HG03159 (cell line): ENCODE data around the gene TYW3.

Source experiments
- ATAC-seq: cut with Tn5 transposase; IDR thresholded peaks from one replicate; pipeline ENCODE4 v1.9.1; 2021; ENCODE audit warnings: mild to moderate bottlenecking, moderate library complexity; ENCODE audit not compliant: unreplicated experiment

The TYW3 gene

DNA sequence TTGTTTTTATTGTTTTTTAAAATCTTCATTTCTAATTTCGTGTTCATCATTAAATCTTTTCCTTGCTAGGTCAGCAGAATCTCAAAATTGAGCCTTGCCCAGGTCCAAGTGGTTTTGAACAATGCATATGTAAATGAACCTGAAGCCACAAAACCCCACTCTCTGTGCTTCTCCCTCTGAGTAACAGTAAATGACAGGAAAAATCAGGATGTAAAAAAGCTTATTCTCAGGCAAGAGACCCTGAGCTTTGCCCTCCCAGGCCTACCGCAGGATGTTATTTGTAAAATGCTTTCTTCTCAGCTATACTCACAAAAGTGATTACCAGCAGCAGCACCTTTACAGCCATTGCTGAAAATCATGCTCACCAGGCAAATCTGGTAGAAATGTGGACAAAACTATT lies 47.6 kb downstream of the TYW3 start:
- ATAC-seq, result no peak

- ATAC-seq, result no peak
Measured at GRCh38 chr1:74785944-74786343, 53.0 kb downstream of the TYW3 start.

- ATAC-seq, result no peak
Measured at GRCh38 chr1:74790453-74790852, 57.5 kb downstream of the TYW3 start.

DNA sequence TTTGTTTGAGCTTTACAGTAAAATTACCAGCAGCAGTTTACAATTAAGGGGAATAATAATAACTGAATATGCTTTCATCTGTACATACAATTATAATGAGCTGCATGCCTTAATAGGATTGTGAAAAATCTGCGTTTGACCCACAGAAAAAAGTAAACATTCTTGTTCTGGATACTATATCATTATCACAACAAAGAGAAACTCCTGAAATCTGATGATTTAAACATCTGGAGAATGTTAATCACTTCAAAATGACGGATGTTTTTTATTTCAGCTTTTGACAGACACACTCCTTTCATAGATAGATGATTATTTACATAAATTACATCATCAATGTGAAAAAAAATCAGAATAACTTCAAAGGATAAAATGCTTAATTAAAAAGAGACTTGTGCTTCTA lies 58.5 kb downstream of the TYW3 start:
- ATAC-seq, result no peak

GRCh38 chr1:74799119-74799657 lies 66.2 kb downstream of the TYW3 start:
- no peak for ATAC-seq

DNA sequence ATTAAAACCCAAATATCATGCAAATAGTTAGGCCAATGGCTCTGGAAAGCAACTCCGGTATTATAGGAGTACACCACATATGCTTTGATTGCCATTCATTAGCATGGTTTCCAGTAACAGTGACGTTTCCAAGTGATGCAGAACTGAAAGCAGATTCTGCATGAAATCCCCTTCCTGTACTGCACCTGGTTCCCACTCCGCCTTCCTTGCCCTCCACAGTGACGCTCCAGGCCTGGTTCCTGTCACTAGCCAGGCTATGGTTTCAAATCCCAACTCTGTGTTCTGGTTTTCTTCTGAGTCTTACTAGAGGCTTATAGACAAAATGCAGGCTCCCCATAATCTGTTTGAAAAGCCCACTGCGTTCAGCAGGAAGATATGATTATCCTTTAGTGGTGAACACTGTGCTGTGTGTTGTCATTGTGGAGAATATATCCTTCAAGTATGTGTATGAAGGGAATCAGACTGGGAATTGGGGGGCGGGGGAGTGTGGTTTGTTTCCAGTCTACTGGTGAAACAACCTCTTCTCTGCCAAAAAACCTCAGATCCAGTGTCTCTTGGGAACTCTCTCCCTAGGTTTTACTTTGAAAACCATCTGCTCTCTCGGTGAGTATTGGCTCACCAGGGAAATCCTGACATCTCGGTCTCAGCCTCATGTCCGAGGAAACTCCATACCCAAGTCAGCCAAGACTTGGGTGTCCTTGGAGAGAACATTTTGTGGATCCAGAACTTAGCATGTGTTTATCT lies 78.7 kb downstream of the TYW3 start:
- ATAC-seq, result peak; percentile 48

DNA sequence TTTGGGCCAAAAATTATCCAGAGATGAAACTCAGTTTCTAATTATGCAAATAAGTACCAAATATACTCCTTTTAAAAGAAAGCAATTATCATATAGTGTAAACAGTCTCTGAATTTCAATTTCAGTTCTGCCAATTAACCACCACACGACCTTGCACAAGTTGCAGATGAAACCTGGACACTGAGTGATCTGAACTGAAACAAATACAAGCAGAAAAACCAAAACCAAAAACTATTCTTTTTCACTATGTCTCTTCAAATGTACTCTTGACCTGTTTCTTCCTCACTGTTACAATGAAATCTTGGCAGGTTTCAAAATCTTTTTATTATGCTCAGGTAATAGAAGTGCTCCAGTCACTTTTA lies 79.2 kb downstream of the TYW3 start:
- peak; percentile 97 for ATAC-seq
